ENCODE measurements around the gene TM4SF4.

TM4SF4 gene

DNA sequence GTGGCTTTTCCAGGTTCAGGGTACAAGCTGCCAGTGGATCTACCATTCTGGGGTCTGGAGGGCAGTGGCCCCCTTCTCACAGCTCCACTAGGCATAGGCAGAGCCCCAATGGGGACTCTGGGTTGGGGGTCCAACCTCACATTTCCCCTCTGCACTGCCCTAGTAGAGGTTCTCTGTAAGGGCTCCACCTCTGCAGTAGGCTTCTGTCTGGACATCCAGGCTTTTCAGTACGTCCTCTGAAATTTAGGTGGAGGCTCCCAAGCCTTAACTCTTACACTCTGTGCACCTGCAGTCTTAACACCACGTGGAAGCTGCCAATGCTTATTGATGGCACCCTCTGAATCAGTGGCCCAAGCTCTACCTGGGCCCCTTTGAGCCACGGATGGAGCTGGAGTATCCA, 22.5 kb upstream of the TM4SF4 start:
- TF ChIP-seq, protein P1, sequence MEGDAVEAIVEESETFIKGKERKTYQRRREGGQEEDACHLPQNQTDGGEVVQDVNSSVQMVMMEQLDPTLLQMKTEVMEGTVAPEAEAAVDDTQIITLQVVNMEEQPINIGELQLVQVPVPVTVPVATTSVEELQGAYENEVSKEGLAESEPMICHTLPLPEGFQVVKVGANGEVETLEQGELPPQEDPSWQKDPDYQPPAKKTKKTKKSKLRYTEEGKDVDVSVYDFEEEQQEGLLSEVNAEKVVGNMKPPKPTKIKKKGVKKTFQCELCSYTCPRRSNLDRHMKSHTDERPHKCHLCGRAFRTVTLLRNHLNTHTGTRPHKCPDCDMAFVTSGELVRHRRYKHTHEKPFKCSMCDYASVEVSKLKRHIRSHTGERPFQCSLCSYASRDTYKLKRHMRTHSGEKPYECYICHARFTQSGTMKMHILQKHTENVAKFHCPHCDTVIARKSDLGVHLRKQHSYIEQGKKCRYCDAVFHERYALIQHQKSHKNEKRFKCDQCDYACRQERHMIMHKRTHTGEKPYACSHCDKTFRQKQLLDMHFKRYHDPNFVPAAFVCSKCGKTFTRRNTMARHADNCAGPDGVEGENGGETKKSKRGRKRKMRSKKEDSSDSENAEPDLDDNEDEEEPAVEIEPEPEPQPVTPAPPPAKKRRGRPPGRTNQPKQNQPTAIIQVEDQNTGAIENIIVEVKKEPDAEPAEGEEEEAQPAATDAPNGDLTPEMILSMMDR (conservative IDR thresholded peaks at IDR 0.05; ENCODE audit: low read depth, low read length) = no peak
- DNase-seq (ENCODE audit: low read depth) = no peak

DNA sequence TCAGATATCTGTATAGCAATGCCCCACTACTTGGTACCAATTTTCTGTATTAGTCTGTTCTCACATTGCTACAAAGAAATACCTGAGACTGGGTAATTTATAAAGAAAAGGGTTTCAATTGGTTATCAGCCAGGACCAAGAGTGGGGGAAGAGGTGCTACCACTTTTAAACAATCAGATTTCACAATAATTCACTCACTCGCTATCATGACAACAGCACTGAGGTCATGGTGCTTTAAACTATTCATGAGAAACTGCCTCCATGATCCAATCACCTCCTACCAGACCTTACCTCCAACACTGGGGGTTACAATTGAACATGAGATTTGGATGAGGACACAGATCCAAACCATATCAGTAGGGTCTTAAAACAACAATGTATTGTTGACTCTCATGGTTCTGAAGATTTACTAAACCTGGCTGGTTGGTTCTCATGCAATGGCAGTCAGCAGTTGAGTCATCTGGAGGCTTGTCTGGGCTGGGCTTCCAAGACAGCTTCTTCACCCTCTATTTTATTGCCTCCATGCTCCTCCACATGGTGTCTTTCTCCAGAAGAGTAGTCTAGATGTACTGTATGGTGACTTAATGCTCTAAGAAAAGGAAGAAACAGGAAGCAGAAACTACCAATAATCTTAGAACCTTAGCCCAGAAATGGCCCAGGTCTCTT, 21.2 kb upstream of the TM4SF4 start:
- DNase-seq (ENCODE audit: low read depth) = no peak
- no peak overlapping the region for H3K4me3 ChIP-seq (ENCODE audit: low read length)
- TF ChIP-seq, protein P1 (conservative IDR thresholded peaks at IDR 0.05; ENCODE audit: low read depth, low read length) = no peak

More for the DNA sequence above, 22.5 kb upstream of the TM4SF4 start:
- no peak overlapping the region for H3K4me3 ChIP-seq (ENCODE audit: low read length)

DNA sequence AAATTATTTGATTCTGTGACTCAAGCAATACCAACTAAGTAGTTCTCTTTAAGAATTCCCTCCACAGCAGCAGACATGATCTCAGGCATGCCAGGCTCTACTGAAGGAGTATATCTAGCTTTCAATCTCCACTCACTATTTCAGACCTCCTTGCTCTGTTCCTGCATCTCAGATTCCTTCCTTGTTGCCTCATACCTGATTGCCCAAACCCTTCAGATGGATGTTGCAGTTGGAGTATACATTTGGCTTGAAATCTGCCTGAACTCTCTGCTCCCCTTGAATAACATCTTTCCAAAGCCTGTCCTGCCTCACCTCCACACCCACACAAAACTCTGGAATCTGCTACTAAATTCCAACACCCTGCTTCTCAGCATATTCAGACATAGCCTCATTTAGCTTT, 19.8 kb upstream of the TM4SF4 start:
- no peak overlapping the region for H3K4me3 ChIP-seq (ENCODE audit: low read length)
- TF ChIP-seq, protein P1 (conservative IDR thresholded peaks at IDR 0.05; ENCODE audit: low read depth, low read length) = no peak
- DNase-seq (ENCODE audit: low read depth) = no peak

DNA sequence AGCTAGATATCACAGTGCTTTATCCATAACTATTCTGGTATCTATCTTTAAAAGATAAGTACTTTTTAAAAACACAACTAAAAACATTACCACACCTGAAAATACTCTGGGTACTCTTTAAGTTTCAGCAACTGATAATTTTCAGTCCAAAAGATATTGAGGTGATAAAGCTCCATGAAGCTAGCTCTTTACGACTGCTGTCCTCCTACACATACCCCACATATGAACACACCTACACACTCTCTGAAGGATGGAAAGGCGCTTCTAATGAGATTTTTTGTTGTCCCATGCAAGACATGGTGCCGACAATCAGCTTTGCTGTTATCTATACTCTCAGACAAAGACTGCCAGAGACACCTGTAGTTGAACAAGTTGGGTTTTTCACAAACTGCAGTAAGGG, 19.1 kb upstream of the TM4SF4 start:
- DNase-seq (ENCODE audit: low read depth) = no peak
- TF ChIP-seq, protein P1 (conservative IDR thresholded peaks at IDR 0.05; ENCODE audit: low read depth, low read length) = no peak
- H3K4me3 ChIP-seq (ENCODE audit: low read length) = no peak overlapping the region

DNA sequence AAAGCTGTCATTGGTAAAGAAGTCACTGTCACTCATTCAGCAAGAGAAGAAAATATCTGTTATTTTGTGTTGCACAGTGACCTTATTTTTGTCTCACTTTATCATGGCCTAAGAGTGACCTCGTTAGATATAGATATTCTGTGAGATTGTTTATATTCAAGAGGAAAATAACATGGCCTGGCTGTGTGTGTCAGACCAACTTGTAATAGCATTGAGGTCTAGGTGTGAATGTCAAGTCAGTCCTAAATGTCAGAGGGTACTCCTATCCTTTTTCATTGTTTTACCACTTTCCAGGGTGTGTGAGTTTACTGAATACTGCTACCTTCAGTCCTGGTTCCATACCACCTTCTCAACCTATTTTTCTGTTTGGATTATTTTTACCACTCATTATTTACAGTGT, 18.5 kb upstream of the TM4SF4 start:
- H3K4me3 ChIP-seq (ENCODE audit: low read length) = no peak overlapping the region
- no peak for DNase-seq (ENCODE audit: low read depth)
- TF ChIP-seq, protein P1 (conservative IDR thresholded peaks at IDR 0.05; ENCODE audit: low read depth, low read length) = no peak

DNA sequence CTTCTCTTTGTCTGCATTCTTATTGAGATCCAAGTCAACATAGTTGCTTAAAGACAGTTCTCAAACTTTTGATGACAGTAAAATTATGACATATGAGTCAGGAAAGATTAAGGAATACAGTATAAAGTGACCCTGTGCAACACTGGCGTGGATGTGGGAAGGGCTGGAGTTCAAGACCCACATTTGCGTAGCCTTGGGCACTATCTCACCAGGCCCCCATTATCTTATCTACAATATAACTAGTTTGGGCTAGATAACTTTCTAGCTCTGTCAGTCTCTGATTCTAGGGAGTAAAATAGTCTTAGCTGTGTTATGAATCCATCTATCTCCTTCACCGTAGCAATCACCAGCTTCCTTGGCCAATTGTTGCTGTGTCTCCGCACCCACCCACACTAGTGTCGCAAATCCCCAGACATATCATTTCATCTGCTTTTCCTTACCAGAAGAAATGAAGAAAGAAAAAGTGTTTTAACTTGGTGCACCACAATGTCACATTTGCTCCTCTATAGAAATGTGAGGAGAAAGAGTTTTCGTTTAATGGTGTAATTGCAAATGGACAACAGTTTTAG, 14.9 kb upstream of the TM4SF4 start:
- TF ChIP-seq, protein P1 (conservative IDR thresholded peaks at IDR 0.05; ENCODE audit: low read depth, low read length) = no peak
- DNase-seq (ENCODE audit: low read depth) = no peak
- H3K4me3 ChIP-seq (ENCODE audit: low read length) = no peak overlapping the region

DNA sequence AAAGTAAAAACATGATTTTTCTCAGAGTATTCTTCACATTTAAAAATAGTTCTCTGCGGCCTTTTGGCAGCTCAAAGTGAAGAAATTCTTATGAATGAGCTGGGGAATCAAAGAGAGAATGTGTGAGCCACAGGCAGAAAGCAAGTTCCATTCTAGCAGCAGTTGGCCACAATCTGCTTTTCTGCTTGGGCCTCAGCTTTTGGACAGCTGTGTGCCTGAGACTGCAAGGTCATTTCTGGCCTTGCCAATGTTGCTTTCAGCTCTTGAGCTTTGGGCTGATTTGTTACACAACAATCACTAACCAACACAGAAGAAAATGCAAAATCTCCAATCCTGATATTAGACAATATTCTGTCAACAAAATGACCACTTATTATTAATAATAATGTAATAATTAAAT, 14.4 kb upstream of the TM4SF4 start:
- no peak for DNase-seq (ENCODE audit: low read depth)
- TF ChIP-seq, protein P1 (conservative IDR thresholded peaks at IDR 0.05; ENCODE audit: low read depth, low read length) = no peak
- no peak overlapping the region for H3K4me3 ChIP-seq (ENCODE audit: low read length)

Measured in retinal pigment epithelial cell (primary cell).